GM12873 (cell line): Measurements from ENCODE around the gene TNFRSF6B.

Experiments
- TF ChIP-seq, protein P1 (sequence below): IDR thresholded peaks from 2 replicates; pipeline ENCODE4 v1.5.1; 2012; ENCODE audit warnings: low read depth, mild to moderate bottlenecking, moderate library complexity, low read length, control low read depth; ENCODE audit not compliant: insufficient read depth; ENCODE audit errors: missing control alignments

The TNFRSF6B gene

DNA sequence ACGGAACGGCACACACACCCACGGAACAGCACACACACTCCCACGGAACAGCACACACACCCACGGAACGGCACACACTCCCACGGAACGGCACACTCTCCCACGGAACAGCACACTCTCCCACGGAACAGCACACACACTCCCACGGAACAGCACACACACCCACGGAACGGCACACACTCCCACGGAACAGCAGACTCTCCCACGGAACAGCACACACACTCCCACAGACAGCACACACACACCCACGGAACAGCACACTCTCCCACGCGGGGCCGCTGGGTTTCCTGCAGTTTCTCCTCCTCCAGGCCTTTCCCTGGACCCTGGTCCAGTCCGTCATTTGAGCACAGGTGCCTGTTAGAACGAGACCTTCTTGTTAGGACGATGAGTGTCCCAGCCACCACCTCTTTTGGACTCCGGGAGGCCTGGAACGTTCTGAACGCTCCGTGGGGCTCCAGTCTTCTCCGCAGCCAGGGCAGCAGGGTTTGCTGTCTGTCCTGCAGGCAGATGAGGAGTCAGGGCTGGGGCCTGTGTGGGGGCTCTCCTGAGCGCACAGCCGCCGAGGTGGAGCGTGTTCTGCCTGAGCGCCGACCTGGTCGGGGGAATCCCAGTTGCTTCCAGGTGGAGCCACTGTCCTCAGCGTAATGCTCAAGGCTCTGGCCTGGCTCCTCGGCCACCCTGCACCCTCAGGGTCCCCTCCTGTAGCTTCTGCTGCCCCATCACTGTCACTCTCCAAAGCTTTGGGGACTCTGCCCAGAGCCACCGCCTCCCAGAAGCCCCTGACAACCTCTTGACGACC lies 17.6 kb upstream of the TNFRSF6B start:
- TF ChIP-seq, protein P1, sequence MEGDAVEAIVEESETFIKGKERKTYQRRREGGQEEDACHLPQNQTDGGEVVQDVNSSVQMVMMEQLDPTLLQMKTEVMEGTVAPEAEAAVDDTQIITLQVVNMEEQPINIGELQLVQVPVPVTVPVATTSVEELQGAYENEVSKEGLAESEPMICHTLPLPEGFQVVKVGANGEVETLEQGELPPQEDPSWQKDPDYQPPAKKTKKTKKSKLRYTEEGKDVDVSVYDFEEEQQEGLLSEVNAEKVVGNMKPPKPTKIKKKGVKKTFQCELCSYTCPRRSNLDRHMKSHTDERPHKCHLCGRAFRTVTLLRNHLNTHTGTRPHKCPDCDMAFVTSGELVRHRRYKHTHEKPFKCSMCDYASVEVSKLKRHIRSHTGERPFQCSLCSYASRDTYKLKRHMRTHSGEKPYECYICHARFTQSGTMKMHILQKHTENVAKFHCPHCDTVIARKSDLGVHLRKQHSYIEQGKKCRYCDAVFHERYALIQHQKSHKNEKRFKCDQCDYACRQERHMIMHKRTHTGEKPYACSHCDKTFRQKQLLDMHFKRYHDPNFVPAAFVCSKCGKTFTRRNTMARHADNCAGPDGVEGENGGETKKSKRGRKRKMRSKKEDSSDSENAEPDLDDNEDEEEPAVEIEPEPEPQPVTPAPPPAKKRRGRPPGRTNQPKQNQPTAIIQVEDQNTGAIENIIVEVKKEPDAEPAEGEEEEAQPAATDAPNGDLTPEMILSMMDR, result no peak

GRCh38 chr20:63679799-63680305 lies 16.6 kb upstream of the TNFRSF6B start:
- TF ChIP-seq, protein P1, result no peak

GRCh38 chr20:63680427-63680826 lies 16.0 kb upstream of the TNFRSF6B start:
- TF ChIP-seq, protein P1, result no peak

GRCh38 chr20:63680857-63681608 lies 15.4 kb upstream of the TNFRSF6B start:
- TF ChIP-seq, protein P1, result no peak

GRCh38 chr20:63681609-63682142 lies 14.8 kb upstream of the TNFRSF6B start:
- TF ChIP-seq, protein P1, result no peak

DNA sequence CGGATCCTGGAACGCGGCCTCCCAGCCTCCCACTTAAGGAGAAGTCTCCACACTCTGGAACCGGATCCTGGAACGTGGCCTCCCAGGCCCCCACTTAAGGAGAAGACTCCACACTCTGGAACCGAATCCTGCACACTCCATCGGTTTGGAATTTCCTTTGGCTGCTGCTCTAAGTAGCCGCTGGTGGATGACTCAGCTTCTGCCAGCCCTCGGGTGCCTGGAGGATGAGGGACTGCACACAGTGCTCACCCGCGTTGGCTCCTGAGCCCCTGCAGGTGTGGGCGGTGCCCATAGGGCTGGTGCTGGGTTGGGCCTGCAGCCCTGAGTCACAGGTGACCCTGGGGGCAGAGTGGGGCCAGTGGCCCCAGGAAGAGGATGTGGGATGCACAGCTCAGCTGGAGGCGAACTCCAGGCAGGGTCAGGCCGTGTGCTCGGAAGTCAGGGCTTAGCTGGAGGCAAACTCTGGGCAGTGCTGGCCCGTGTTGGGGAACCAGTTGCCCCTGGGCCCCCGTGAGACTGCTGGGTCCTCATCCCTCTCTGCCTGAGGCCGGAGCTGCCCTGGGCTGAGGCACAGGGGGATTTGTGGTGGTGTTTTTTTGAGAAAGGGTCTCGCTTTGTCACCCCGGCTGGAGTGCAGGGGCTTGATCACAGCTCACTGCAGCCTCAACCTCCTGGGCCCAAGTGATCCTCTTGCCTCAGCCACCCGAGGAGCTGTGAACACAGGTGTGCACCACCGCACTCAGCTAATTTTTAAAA lies 13.9 kb upstream of the TNFRSF6B start:
- TF ChIP-seq, protein P1, result no peak
